ENCODE data around the gene LRRC72. TPM values are rescaled to one million over a fixed set of nuclear protein-coding genes. Genes with fewer than 3 reads are reported as not detected.

LRRC72 gene
- total RNA-seq, 1 experiment from 2014 or later: not detected

GRCh38 chr7:16546921-16547505, 20.4 kb downstream of the LRRC72 start:
- no peak overlapping the region for H3K4me3 ChIP-seq
- no peak overlapping the region for H3K27ac ChIP-seq
- no peaks in the 10 kb centered on the region for H3K36me3 ChIP-seq
- no peaks in the 10 kb centered on the region for H3K4me1 ChIP-seq
- H3K9me3 ChIP-seq (replicated peaks): no peaks in the 10 kb centered on the region
- no peak for DNase-seq
- no peaks in the 10 kb centered on the region for H3K27me3 ChIP-seq

- Histone ChIP-seq H3K4me1 (no peaks in the 10 kb centered on the region), H3K27me3 (no peaks in the 10 kb centered on the region), H3K4me3 (no peak overlapping the region), H3K9me3 (replicated peaks) (no peaks in the 10 kb centered on the region), H3K36me3 (no peaks in the 10 kb centered on the region), H3K27ac (no peak overlapping the region)
- no peak for DNase-seq
Observed at GRCh38 chr7:16548428-16548827, 21.8 kb downstream of the LRRC72 start.

DNA sequence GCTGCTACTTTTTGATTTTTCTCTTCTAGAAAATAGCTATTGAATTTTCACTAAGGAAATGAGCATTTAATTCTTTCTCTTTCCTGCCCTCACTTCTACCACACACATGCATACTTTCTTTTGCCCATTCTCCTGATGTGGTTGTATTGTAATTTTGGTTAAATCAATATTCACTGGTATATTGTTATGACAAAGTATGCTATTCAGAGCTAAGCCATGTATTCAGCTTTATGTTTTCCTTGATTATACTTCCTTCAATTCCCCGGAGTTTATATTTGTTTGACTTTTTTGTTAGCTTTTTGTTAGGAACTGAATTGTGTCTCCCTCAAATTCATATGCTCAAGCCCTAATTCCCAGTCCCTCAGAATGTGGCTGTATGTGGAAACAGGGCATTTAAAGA, 24.0 kb downstream of the LRRC72 start:
- Histone ChIP-seq H3K27me3 (no peaks in the 10 kb centered on the region), H3K4me1 (no peaks in the 10 kb centered on the region), H3K4me3 (no peak overlapping the region), H3K36me3 (no peaks in the 10 kb centered on the region), H3K9me3 (replicated peaks) (no peaks in the 10 kb centered on the region; the same call in 1 of the 2 replicates), H3K27ac (no peak overlapping the region)
- DNase-seq: no peak

- H3K4me3 ChIP-seq: no peak overlapping the region
Observed at GRCh38 chr7:16554518-16555236, 28.1 kb downstream of the LRRC72 start.

DNA sequence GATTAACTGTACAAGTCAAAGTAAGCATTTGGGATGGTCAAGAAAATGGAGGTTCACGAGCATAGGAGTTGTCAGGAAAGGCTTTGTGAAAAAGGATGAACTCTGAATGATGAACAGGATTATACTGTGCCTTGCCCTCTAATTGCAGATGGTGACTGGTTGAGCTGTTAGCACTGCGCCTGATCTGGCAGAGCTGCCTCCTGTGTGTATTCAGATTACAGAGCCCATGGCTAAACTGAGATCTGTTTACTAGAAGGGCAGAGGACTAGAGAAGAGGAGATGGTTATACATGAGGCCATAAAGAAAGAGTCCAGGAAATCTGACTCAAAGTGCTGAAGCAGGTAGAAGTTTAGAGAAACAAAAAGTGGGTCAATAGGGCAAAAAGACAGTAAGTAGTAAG, 29.7 kb downstream of the LRRC72 start:
- no peaks in the 10 kb centered on the region; the same call in 1 of the 2 replicates for H3K9me3 ChIP-seq (replicated peaks)
- H3K4me1 ChIP-seq: peaks cover 5% of the 10 kb centered on the region
- no peak for DNase-seq
- no peak overlapping the region for H3K4me3 ChIP-seq
- no peaks in the 10 kb centered on the region for H3K27me3 ChIP-seq
- H3K36me3 ChIP-seq: no peaks in the 10 kb centered on the region
- H3K27ac ChIP-seq: no peak overlapping the region

More at GRCh38 chr7:16554518-16555236, 28.1 kb downstream of the LRRC72 start:
- DNase-seq: no peak
- H3K9me3 ChIP-seq (replicated peaks): no peaks in the 10 kb centered on the region; the same call in 1 of the 2 replicates
- H3K36me3 ChIP-seq: no peaks in the 10 kb centered on the region
- no peak overlapping the region for H3K27ac ChIP-seq
- H3K27me3 ChIP-seq: no peaks in the 10 kb centered on the region
- H3K4me1 ChIP-seq: no peaks in the 10 kb centered on the region

GRCh38 chr7:16558761-16559302, 32.2 kb downstream of the LRRC72 start:
- no peak for DNase-seq
- no peaks in the 10 kb centered on the region for H3K36me3 ChIP-seq

GRCh38 chr7:16559497-16560179, 33.0 kb downstream of the LRRC72 start:
- no peaks in the 10 kb centered on the region for H3K27me3 ChIP-seq
- H3K36me3 ChIP-seq: no peaks in the 10 kb centered on the region
- H3K27ac ChIP-seq: no peak overlapping the region
- no peak overlapping the region for H3K4me3 ChIP-seq
- peaks cover 26% of the 10 kb centered on the region for H3K4me1 ChIP-seq
- DNase-seq: no peak
- no peaks in the 10 kb centered on the region; the same call in 1 of the 2 replicates for H3K9me3 ChIP-seq (replicated peaks)

More at GRCh38 chr7:16558761-16559302, 32.2 kb downstream of the LRRC72 start:
- Histone ChIP-seq H3K27me3 (no peaks in the 10 kb centered on the region), H3K9me3 (replicated peaks) (no peaks in the 10 kb centered on the region; the same call in 1 of the 2 replicates), H3K27ac (no peak overlapping the region), H3K4me1 (peaks cover 18% of the 10 kb centered on the region), H3K4me3 (no peak overlapping the region)

DNA sequence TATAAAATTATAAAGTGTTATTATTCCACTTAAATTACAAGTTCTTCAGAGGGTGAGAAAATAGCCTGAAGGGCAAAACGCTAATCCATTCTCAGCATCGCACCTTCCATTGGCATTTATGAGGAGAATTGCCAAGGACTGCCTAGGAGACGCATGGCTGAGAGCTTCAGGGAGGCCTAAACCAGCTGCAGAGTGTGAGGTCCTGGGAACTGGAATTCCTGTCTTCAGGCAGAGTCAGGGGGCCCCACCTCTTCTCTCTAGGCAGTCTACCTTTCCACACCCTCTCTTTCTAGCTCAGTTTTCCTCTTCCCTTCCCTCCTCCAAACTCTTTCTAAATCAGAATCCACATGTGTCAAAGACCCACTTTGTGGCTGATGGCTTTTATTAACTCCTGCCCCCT, 35.3 kb downstream of the LRRC72 start:
- Histone ChIP-seq H3K4me1 (peaks cover 28% of the 10 kb centered on the region), H3K27ac (no peak overlapping the region), H3K4me3 (no peak overlapping the region), H3K9me3 (replicated peaks) (no peaks in the 10 kb centered on the region), H3K27me3 (no peaks in the 10 kb centered on the region), H3K36me3 (no peaks in the 10 kb centered on the region)
- no peak for DNase-seq

- Histone ChIP-seq H3K27me3 (no peaks in the 10 kb centered on the region), H3K9me3 (replicated peaks) (no peaks in the 10 kb centered on the region), H3K27ac (no peak overlapping the region), H3K4me3 (no peak overlapping the region), H3K4me1 (peaks cover 28% of the 10 kb centered on the region), H3K36me3 (no peaks in the 10 kb centered on the region)
- no peak for DNase-seq
Observed at GRCh38 chr7:16562456-16563220, 36.0 kb downstream of the LRRC72 start.

DNA sequence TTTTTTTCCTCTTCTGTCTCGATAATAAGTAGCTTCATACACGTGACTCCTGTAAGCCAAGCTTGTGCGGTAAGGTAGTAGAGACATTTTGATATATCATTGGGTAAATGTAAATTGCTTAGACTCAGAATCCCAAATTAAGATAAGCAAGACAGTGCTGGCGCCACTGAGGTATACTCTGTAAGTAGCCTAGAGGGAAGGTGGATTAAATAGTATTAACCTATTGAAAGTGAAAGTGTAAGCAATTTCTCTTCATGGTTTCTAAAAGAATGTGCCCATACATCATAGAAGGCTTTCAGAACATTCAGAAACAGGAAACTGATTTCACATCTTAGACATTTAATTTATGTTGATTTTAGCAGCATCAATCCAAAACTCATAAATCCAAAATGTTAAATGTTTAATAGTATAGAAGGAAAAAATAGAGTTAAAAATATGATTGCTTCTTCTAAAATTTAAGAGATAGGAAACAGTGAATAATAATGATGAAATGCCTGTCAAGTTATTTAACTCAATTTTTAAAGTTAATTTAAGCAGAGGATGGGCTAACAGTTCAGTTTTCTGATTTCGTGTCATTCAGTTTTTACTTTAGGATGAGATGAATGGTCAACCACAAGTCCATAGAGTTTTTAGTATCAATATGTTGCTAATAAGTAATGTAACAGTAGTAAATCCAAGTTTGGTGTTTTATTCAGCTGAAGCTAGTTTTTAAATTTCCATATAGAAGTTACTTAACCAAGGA, 36.8 kb downstream of the LRRC72 start:
- DNase-seq: peak in 1 of 2 experiments; percentile 31
- H3K4me3 ChIP-seq: no peak overlapping the region
- H3K4me1 ChIP-seq: peaks cover 28% of the 10 kb centered on the region
- no peak overlapping the region for H3K27ac ChIP-seq
- no peaks in the 10 kb centered on the region for H3K27me3 ChIP-seq
- H3K9me3 ChIP-seq (replicated peaks): no peaks in the 10 kb centered on the region
- H3K36me3 ChIP-seq: no peaks in the 10 kb centered on the region

DNA sequence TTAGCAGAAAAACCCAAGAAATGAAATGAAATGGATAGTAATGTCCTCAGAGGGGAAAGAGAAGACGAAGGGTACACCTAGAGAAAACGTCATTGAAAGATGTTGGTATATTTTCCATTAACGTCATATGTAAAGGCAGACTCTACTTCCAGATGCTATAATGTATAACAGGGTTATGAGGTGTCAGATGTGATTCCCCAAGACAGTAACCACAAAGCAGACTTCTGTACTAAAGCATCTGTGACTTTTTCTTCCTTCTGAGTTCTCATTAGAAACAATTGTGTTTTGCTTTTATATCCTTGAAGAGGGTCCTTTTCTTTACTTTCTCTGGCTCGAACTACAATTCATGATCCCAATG, 37.4 kb downstream of the LRRC72 start:
- no peak for DNase-seq
- peaks cover 28% of the 10 kb centered on the region for H3K4me1 ChIP-seq
- no peaks in the 10 kb centered on the region for H3K36me3 ChIP-seq
- H3K27ac ChIP-seq: no peak overlapping the region
- no peaks in the 10 kb centered on the region for H3K27me3 ChIP-seq
- H3K4me3 ChIP-seq: no peak overlapping the region
- H3K9me3 ChIP-seq (replicated peaks): no peaks in the 10 kb centered on the region

DNA sequence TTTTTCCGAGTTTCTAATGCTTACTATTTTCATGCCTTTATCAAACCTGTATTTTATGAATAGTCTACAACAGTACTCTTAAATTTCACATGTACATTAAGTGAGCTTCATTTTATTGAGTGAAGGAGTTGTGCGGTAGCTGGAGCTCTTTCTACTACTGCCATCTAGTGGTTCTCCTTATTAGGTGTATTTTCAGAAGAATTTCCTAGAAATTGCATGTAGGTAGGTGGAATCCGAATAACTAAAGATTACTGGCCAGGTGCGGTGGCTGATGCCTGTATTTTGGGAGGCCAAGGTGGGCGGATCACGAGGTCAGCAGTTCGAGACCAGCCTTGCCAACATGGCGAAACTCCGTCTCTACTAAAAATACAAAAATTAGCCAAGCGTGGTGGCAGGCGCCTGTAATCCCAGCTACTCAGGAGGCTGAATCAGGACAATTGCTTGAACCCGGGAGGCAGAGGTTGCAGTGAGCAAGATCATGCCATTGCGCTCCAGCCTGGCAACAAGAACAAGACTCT, 38.3 kb downstream of the LRRC72 start:
- peak in 1 of 2 experiments; percentile 78 for DNase-seq
- no peak overlapping the region for H3K27ac ChIP-seq
- peaks cover 26% of the 10 kb centered on the region for H3K4me1 ChIP-seq
- H3K36me3 ChIP-seq: no peaks in the 10 kb centered on the region
- H3K27me3 ChIP-seq: no peaks in the 10 kb centered on the region
- H3K9me3 ChIP-seq (replicated peaks): no peaks in the 10 kb centered on the region
- H3K4me3 ChIP-seq: no peak overlapping the region

GRCh38 chr7:16571941-16572340, 45.3 kb downstream of the LRRC72 start:
- H3K27me3 ChIP-seq: no peaks in the 10 kb centered on the region
- H3K36me3 ChIP-seq: no peaks in the 10 kb centered on the region
- H3K4me1 ChIP-seq: no peaks in the 10 kb centered on the region
- H3K9me3 ChIP-seq (replicated peaks): peaks cover 8% of the 10 kb centered on the region; the same call in 1 of the 2 replicates
- no peak overlapping the region for H3K27ac ChIP-seq
- no peak overlapping the region for H3K4me3 ChIP-seq
- DNase-seq: no peak

- Histone ChIP-seq H3K4me3 (no peak overlapping the region), H3K27ac (no peak overlapping the region), H3K4me1 (peaks cover 7% of the 10 kb centered on the region), H3K36me3 (no peaks in the 10 kb centered on the region), H3K27me3 (no peaks in the 10 kb centered on the region), H3K9me3 (replicated peaks) (no peaks in the 10 kb centered on the region)
- DNase-seq: peak; percentile 65 to 84
Observed at GRCh38 chr7:16579216-16579615, 52.6 kb downstream of the LRRC72 start.
